ENCODE data around the gene APC. TPM values are rescaled to one million over a fixed set of nuclear protein-coding genes. Genes with fewer than 3 reads are reported as not detected.
"Not testable (repeated sequence)": the region's sequence is repeated elsewhere in the genome, so short reads cannot be mapped to it uniquely, and the experiment has no call there.

The APC gene
- total RNA-seq, 1 donor from 2014 or later = 60.3 TPM

DNA sequence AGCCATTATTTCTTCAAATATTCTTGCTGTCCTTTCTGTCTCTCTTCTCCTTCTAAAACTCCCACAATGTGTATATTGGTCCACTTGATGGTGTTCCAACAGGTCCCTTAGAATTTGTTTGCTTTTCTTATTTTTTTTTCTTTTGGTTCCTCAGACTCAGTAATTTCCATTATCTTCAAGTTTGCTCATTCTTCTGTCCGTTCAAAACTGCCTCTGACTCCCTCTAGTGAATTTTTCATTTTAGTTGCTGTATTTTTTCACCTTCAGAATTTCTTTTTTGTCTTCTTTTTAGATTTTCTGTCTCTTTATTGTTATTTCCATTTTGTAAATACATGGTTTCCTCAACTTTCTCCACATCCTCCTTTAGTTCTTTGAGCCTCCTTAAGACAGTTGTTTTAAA is 117.0 kb downstream of the APC start:
- no peak for DNase-seq (ENCODE audit: low read depth, low spot score)

DNA sequence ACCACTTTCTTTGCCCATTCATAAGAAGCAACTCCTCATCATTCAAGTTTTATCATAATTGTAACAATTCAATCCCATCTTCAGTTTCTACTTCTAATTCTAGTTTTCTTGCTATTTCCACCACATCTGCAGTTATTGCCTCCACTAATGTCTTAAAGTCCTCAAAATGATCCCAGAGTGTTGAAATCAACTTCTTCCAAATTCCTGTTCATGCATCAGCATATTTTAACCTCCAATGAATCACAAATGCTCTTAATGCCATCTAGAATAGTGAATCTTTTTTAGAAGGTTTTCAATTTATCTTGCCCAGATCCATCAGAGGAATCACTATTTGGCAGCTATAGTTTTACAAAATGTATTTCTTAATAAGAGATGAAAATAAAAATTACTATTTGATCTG is 120.2 kb downstream of the APC start:
- DNase-seq (ENCODE audit: low read depth, low spot score) = no peak

DNA sequence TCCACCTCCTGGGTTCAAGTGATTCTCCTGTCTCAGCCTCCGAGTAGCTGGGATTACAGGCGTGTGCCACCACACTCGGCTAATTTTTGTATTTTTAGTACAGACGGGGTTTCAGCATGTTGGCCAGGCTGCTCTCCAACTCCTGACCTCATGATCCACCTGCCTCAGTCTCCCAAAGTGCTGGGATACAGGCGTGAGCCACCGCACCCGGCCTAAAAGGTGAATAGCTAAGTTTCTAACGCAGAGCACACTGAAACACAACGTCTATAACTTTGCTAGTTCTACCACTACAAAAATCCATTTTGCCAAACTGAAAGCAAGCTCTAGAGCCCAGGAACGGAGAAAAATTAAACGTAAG is 122.9 kb downstream of the APC start:
- not testable (repeated sequence) for DNase-seq (ENCODE audit: low read depth, low spot score)

DNA sequence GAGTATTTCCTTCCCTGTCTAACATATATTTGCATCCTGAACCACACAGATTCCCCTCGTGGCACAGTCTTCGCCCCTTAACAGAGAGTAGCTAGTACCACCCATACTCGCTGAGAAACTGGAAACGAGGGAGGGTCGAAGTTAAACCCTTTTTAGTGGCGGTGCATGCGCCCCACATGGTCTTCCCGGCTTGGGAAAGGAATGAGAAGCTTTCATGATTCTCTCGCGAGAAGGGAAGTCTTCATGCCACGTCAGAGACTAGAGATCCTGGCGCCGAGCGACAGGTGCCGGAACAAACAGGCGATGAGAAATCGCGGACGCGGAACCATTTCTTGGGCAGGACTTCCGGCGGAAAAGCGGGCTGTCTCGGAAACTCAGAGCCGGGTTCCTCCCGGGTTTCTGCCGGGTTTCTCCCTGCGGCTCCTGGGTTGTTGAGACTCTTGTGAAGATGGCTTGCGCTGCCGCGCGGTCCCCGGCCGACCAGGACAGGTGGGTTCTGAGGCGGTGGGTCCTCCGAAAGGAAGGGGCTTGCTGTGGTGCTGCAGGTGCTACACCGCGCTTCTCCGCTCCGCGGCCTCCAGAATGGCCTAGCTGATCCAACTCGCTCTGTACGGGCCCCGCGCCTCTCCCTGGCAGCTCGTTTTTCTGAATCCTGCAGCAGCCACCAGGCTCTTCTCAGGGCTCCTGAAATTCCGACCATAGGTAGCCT is 123.4 kb downstream of the APC start, which contains the start of gene SRP19:
SRP19 (plus strand) TSS at position 359 of the 709 bp plus-strand sequence; CDS start at position 449, 90 bp downstream.
- DNase-seq (ENCODE audit: low read depth, low spot score) = peak; percentile 92

DNA sequence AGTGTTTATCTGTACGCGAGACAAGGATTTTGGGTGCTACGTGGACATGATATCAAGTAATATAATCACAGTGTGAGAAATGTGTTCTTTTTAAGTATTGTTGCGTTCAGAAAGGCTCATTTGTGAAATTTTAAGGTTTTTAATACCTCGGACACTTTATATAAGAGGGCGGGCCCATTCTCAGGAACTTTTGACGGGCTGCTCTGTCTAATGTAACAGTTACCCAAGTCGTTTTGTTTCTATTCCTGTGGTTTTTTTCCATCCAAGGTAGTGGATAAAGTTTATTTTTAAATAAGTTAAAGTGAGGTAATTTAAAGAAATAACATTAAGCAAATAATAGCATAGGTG is 123.9 kb downstream of the APC start:
- DNase-seq (ENCODE audit: low read depth, low spot score) = no peak

DNA sequence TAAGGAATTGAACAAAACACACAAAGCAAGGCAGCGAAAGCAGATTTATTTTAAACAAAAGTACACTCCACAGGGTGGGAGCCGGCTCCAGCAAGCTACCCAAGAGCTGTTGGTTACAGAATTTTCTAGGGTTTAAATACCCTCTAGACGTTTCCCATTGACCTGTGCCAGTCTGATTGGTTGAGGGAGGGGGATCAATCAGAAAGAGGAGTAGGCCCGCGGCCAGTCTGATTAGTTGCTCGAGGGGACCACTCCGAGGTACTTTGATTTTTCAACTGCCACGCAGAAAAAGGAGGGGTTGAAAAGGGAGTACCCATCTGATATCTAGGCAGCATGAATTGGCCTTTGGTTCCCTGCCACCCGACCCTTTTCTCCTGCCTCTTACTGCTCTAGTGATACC is 124.4 kb downstream of the APC start:
- no peak for DNase-seq (ENCODE audit: low read depth, low spot score)

DNA sequence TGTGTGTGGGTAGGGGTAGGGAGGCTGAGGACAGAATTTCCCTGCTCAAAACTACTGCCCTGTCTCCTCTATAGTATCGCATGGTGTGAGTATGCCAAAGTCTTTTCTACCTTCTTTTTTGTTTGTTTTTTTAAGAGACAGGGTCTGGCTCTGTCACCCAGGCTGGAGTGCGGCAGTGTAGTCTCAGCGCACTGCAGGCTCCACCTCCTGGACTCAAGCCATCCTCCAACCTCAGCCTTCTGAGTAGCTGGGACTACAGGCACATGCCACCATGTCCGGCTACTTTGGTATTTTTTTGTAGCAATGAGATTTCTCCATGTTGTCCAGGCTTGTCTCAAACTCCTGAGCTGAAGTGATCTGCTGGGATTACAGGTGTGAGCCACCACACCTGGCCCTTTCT is 125.9 kb downstream of the APC start:
- DNase-seq (ENCODE audit: low read depth, low spot score) = no peak

DNA sequence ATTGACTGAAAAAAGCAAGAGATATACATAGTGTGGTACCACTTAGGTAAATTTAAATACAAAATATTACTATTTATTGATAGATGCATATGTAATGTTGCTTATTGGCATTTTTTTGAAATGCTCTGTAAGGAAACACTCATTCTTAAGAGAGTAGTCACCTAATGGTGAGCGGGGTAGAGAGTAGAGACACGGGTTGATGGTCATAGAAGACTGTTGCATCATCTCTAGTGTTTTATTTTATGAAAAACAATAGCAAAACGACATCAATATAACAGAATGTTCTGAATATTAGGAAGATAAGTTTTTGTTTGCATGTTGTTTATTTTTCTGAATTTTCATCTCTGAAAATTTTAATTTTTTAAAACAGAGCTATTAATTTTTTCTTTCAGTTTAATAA is 127.4 kb downstream of the APC start:
- no peak for DNase-seq (ENCODE audit: low read depth, low spot score)

DNA sequence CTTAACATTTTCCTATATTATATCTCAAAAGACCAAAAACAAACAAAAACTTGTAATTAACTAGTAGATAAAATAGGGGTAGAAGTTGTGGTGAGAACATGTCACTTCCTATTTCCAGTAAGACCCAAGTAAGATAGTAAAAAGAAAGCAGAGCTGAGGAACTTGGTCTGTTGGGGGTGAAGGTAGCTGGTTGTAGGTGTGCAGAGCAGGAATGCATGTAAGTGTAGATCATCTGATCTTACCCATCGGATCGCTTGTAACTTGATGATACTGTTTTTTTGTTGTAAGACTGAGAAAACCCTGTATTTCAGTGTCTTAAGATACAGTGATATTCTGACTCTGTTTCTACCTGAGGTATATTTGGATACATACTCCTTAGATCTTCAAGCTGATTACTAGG is 129.1 kb downstream of the APC start:
- no peak for DNase-seq (ENCODE audit: low read depth, low spot score)

DNA sequence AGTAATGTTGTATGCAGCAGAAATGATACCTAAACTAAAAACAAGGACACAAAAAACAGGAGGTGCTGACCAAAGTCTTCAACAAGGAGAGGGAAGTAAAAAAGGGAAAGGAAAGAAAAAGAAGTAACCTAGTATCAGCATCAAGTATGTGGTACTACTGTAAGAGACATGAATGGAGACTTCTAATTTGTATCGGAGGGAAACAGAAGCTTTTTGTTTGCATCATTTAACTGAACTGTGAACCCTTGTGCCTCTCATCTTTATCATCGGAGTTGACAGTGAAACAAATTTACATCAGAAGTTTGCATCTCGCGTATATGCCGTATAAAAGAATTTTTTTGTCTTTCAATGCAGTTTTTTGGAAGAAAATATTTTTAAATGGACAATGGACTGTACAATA is 129.7 kb downstream of the APC start:
- DNase-seq (ENCODE audit: low read depth, low spot score) = no peak

DNA sequence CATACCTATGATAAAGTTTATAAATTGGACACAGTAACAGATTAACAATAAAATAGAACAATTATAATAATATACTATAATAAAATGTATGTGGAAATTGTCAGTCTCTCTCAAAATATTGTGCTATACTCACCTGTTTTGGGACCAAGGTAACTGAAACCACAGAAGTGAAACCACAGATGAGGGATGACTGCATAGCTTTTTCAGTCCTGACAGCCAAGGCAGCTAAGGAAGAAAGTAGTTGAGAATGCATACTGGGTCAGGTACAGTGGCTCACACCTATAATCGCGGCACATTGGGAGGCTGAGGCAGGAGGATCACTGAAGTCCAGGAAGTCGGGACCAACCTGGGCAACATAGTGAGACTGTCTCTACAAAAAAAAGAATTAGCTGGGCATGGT is 132.3 kb downstream of the APC start:
- DNase-seq (ENCODE audit: low read depth, low spot score) = no peak

DNA sequence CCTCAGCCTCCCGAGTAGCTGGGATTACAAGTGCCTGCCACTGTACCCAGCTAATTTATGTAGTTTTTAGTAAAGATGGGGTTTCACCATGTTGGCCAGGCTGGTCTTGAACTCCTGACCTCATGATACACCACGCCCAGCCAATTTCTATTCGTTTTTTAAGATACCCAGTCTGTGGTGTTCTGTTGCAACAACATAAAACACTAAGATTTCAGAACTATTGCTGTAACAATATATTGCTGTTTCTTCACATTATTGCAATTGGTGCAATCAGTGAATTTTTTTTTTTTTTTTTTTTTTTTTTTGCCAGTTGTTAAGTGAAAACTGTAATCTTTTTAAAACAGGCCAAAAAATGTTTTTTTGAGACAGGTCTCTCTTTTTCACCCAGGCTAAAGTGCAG is 133.3 kb downstream of the APC start:
- no peak for DNase-seq (ENCODE audit: low read depth, low spot score)

DNA sequence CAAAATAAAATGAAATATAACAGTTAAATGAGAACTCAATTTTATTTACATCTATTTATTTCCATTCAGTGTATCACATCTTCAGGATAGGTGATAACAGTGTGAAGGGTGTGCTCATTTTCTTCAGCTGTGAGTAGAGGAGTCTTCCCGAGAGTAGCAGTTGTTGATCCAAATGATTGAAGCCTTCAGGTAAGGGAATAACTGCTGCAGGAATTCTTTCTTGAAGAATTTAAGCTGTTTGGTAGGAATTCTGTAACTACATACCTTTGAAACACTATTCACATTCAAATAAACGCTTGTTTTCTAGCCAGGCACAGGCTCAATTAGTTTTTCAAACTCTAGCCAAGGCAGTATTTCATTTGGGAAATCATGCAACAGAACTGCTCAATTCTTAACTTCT is 138.7 kb downstream of the APC start:
- DNase-seq (ENCODE audit: low read depth, low spot score) = no peak

DNA sequence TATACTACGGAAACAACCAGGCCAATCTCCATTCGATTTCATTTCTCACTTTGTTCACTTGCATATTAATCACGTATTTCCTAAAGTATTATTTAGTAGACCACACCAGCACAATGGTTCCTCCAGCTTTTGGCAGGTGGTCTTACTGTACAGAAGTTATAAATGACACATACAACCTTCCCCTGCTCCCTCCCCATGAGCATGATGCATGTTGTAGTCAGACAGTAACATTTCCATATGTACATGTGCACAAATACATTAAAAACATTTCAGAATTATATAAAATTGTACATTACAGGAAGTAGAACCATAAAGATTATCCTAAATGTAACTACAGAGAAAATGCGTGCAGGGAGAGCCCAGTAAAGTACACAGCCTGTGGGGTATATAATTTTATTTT is 140.4 kb downstream of the APC start:
- DNase-seq (ENCODE audit: low read depth, low spot score) = no peak

DNA sequence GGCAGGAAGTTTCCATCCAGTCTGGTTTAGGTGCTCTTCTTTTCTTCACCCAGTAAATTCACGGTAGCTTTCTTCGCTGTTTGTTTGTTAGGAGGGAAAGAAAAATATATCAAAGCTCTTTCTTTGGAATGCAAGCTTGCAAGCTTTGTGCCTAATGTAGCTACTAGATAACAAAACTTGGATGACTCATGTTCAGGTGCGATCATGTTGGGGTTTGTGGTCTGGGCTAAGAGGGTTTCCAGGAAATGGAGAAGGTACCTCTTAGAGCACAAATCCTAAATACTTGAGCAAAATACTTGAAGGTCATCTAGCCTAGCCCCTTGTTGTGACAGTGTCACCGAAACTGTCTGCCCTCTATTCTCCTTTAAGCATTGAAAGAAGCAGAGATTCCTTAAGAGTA is 141.1 kb downstream of the APC start:
- no peak for DNase-seq (ENCODE audit: low read depth, low spot score)

DNA sequence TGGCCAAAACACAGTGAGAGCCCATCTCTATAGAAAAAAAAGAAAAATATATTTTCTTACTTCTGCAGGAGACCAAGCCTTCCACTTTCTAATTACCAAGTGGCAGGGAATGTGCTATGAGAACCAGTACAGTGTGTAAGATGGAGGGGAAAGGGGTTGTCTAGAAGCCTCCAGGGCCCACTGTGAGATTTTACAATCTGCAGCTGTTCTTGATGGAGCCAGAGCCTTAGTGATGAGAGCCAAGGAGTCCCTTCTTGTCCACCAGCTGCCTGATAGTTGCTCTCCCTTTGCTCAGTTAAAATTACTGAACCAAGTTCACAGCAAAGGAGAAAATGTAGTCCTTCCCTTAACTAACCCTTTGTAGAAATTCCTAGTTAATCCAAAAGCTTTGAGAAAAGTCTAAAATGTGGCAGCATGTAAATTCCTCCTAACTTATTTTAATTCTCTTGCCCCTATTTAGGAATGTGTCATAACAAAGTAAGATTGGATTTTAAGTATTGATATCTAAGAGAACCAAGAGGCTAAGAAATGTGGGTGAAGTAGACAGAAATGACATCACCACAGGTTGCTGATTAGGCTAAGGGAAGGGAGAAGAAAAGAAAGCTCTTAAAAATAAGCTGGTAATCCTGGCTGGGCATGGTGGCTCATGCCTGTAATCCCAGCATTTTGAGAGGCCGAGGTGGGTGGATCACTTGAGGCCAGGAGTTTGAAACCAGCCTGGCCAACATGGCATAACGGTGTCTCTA is 142.7 kb downstream of the APC start:
- no peak for DNase-seq (ENCODE audit: low read depth, low spot score)

DNA sequence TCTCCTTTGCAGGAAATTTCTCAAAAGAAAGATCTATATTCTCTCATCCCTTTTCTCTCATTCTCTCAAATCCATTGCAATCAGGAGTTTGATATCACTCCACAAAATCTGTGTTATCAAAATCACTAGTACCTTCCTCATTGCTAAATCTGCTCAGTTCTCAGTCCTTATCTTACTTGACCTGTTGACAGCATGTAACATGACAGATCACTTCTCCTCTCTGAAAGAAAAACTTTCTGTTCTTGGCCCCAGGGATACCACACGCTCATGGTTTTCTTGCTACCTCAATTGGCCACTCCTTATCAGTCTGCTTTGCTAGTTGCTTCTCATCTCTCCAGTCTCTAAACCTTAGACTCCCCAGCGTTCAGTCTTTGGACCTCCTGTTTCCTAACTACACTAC is 145.5 kb downstream of the APC start:
- DNase-seq (ENCODE audit: low read depth, low spot score) = no peak

DNA sequence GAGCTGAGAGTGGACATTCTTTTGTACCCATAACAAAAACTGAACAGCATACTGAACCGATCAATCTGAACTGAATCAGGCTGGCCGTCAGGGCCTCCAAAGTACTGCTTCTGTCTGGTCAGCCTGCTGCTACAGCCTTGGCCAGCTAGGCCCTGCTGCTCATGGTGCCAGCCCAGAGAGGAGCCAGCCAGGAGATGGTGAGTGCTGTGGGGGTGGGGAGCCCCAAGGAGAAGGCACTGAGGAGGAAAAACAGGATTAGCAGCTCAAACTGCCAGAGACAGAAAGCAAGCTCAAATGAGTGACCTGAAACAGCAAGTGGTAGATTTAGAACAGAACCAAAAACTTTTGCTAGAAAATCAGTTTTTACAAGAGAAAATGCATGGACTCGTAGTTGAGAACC is 147.3 kb downstream of the APC start:
- no peak for DNase-seq (ENCODE audit: low read depth, low spot score)

DNA sequence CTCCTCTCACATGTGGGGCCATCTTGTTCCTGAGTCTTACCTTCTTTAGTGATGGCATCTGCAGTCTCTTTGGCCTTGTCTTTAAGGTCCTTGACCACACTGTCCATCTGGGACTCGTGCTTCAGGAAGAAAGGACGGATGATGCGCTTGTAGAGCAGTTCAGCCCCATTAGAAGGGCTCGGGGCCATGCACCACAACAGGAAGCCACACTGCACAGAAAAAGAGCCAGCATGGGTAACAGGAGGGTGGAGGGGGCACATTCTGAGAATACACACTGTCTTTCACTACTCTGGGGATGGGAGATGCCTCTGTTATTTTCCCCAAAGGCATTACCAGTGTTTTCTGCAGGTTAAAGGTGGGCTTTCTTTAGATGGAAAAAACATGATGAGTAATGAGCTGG is 149.3 kb downstream of the APC start:
- DNase-seq (ENCODE audit: low read depth, low spot score) = no peak

DNA sequence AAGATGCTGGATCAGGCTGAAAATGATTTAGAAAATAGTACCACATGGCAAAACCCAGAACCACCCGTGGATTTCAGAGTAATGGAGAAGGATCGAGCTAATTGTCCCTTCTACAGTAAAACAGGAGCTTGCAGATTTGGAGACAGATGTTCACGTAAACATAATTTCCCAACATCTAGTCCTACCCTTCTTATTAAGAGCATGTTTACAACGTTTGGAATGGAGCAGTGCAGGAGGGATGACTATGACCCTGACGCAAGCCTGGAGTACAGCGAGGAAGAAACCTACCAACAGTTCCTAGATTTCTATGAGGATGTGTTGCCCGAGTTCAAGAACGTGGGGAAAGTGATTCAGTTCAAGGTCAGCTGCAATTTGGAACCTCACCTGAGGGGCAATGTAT is 154.4 kb downstream of the APC start:
- DNase-seq (ENCODE audit: low read depth, low spot score) = not testable (repeated sequence)

DNA sequence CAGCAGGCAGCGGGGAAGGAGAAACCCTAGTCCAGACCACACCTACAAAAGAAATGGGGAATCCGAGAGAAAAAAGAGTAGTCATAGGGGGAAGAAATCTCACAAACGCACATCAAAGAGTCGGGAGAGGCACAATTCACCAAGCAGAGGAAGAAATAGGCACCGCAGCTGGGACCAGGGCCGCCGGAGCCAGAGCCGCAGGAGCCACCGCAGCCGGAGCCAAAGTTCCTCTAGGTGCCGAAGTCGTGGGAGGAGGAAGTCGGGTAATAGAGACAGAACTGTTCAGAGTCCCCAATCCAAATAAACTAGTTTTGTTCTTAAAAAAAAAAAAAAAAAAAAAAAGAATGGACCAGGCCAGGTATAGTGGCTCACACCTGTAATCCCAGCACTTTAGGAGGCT is 155.1 kb downstream of the APC start:
- no peak for DNase-seq (ENCODE audit: low read depth, low spot score)

DNA sequence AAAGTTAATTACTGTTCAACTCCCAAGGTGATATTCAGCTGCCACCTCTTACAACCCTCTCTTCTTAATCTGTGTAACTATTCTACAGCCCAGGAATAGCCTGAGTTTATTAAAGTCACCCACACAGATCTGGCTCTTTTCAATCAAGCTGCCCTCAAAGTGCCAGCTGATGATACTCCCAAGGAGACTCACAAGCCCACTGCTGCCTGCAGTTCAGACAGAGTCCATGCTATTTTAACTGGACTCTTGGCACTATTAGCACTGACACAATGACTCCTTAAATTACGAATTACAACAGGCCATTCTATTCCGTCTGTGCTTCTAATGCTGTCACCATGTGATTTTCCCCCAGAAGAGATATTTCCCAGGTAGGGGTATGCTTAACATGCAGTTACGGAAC is 158.0 kb downstream of the APC start:
- DNase-seq (ENCODE audit: low read depth, low spot score) = no peak

All from pulmonary artery endothelial cell (primary cell).